ENCODE measurements around the gene SRP19. TPM values are rescaled to one million over a fixed set of nuclear protein-coding genes. Genes with fewer than 3 reads are reported as not detected.

Gene SRP19
- total and polyA plus RNA-seq, 2 of the 8 experiments (the other 6 are each of a cell fraction or from before 2014, with no cell fraction given), result 27.5 to 79.9 TPM

DNA sequence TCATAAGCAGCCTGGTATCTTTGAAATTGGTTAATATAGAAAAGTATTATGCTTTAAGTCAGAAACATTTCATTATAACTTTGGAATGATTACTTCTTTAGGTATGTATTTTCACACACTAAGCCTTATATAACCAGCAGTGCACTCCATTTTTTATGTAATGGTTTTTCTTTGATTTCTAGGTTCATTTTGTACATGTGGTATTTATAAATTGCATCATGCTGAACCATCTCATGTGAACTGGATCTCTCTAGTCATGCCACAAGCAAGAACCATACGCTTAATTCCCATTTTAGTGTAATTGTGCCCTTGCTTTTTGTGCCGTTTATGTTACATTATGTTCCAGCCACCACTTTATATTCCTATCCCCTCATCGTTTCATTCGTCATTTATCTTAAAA, 38.6 kb upstream of the SRP19 start:
- H4K91ac ChIP-seq (replicated peaks; ENCODE audit: insufficient read length, low read length), result no peak overlapping the region
- no peaks in the 10 kb centered on the region for H3K79me2 ChIP-seq (ENCODE audit: control insufficient read depth in 1 of 2, insufficient read depth in 2 of 2, low read length in 2 of 2)
- ChIA-PET CTCF (ENCODE audit: partially characterized antibody) (no interaction called here), POLR2A (ENCODE audit: partially characterized antibody) (no interaction called here)
- 65% methylated on average over 4 of the region's 4 CpGs; no CpG with 5 or more reads in 1 of the 2 experiments for WGBS, 2 experiments (ENCODE audit: extremely low coverage in 1 of 2, insufficient coverage in 1 of 2, insufficient read length in 1 of 2, insufficient replicate concordance in 2 of 2, low coverage in 1 of 2, low lambda C conversion rate in 2 of 2, missing lambda C conversion rate in 1 of 2)
- no peak overlapping the region for H4K5ac ChIP-seq (ENCODE audit: insufficient read length, low read depth, low read length)
- peaks cover 0 to 2% (median 0%) of the 10 kb centered on the region in 4 experiments; a peak in 1 of 7 replicates for H3K4me1 ChIP-seq (replicated peaks in 1 of 4; ENCODE audit: control insufficient read depth in 3 of 4, insufficient read depth in 4 of 4, low read length in 3 of 4)
- H3K4ac ChIP-seq (replicated peaks; ENCODE audit: insufficient read length, low read depth, low read length), result no peak overlapping the region
- H2BK120ac ChIP-seq (replicated peaks; ENCODE audit: low read depth, low read length), result no peak overlapping the region
- no peak overlapping the region for H2AFZ ChIP-seq (ENCODE audit: low read length)
- H2AK5ac ChIP-seq (ENCODE audit: low read depth, low read length), result no peak overlapping the region
- H3K9me3 ChIP-seq (ENCODE audit: insufficient read depth in 2 of 2, low read depth in 1 of 2, low read length in 1 of 2), result no peaks in the 10 kb centered on the region
- no peak overlapping the region for H3K4me3 ChIP-seq (ENCODE audit: extremely low read depth in 1 of 4, insufficient read depth in 2 of 4, low read depth in 3 of 4, low read length in 4 of 4)
- H2BK12ac ChIP-seq (ENCODE audit: low read depth, low read length), result no peak overlapping the region
- no peak overlapping the region for H3K14ac ChIP-seq (ENCODE audit: insufficient read length)
- no peak overlapping the region for H2BK5ac ChIP-seq (ENCODE audit: low read depth, low read length)
- DNase-seq (ENCODE audit: low read depth in 1 of 2, low spot score in 2 of 2) (no peak), FAIRE-seq (no peak)
- H3K27ac ChIP-seq (ENCODE audit: low read depth, low read length), result 0 out of 2 replicates have a peak overlapping the region, but pooled peaks have one; percentile 14
- H3K4me2 ChIP-seq (ENCODE audit: insufficient read depth in 1 of 2, low read depth in 2 of 2, low read length in 2 of 2), result no peak overlapping the region
- no peak overlapping the region for H4K8ac ChIP-seq (ENCODE audit: extremely low read depth, insufficient read depth, low read length)
- no peaks in the 10 kb centered on the region for H3K79me1 ChIP-seq (ENCODE audit: low read depth, low read length)
- H2BK20ac ChIP-seq (ENCODE audit: low read length), result no peak overlapping the region
- peaks cover 1% of the 10 kb centered on the region; the same call in 1 of the 2 replicates for H3K23me2 ChIP-seq (ENCODE audit: low read depth, low read length)
- H3K56ac ChIP-seq (replicated peaks; ENCODE audit: insufficient read length, low read depth, low read length), result no peak overlapping the region
- no peak overlapping the region for H2BK15ac ChIP-seq (ENCODE audit: low read length)
- H4K20me1 ChIP-seq (replicated peaks in 1 of 2; ENCODE audit: control insufficient read depth in 1 of 2, insufficient read depth in 2 of 2, low read length in 2 of 2), result peaks cover 0 to 2% of the 10 kb centered on the region in 2 experiments
- no peaks in the 10 kb centered on the region for H3K27me3 ChIP-seq (replicated peaks in 1 of 4; ENCODE audit: control insufficient read depth in 3 of 4, extremely low read depth in 1 of 4, insufficient read depth in 3 of 4, low read length in 3 of 4)
- H3K9ac ChIP-seq (replicated peaks in 1 of 4; ENCODE audit: extremely low read depth in 1 of 4, low read depth in 3 of 4, low read length in 3 of 4), result no peak overlapping the region
- H3K36me3 ChIP-seq (ENCODE audit: control insufficient read depth in 2 of 4, insufficient read depth in 4 of 4, low read length in 3 of 4), result peaks cover 0 to 31% (median 11%) of the 10 kb centered on the region in 4 experiments; a peak in 6 of 8 replicates
- H3K23ac ChIP-seq (ENCODE audit: insufficient read length), result no peak overlapping the region
- no peak overlapping the region for H3K18ac ChIP-seq (ENCODE audit: extremely low read depth, low read length)
- no peak for TF ChIP-seq YY1 (IDR thresholded peaks at IDR 0.05; ENCODE audit: low read depth, low read length)
- no peak for TF ChIP-seq SP4 (IDR thresholded peaks at IDR 0.05; ENCODE audit: low read length)
- TF ChIP-seq FOSL1 (IDR thresholded peaks at IDR 0.05; ENCODE audit: insufficient read depth, low read depth, low read length), result no peak
- TF ChIP-seq SP1 (IDR thresholded peaks at IDR 0.05; ENCODE audit: low read depth, low read length), result no peak
- no peak for TF ChIP-seq EZH2 (IDR thresholded peaks at IDR 0.05; ENCODE audit: low read depth, low read length, severe bottlenecking)
- TF ChIP-seq RXRA (IDR thresholded peaks at IDR 0.05; ENCODE audit: insufficient read depth, low read depth, low read length), result no peak
- TF ChIP-seq CHD2 (IDR thresholded peaks at IDR 0.05; ENCODE audit: low read length), result no peak
- no peak for TF ChIP-seq BCL11A (IDR thresholded peaks at IDR 0.05; ENCODE audit: low read depth in 2 of 2, low read length in 2 of 2)
- TF ChIP-seq, protein P1, sequence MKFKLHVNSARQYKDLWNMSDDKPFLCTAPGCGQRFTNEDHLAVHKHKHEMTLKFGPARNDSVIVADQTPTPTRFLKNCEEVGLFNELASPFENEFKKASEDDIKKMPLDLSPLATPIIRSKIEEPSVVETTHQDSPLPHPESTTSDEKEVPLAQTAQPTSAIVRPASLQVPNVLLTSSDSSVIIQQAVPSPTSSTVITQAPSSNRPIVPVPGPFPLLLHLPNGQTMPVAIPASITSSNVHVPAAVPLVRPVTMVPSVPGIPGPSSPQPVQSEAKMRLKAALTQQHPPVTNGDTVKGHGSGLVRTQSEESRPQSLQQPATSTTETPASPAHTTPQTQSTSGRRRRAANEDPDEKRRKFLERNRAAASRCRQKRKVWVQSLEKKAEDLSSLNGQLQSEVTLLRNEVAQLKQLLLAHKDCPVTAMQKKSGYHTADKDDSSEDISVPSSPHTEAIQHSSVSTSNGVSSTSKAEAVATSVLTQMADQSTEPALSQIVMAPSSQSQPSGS (IDR thresholded peaks at IDR 0.05; ENCODE audit: low read length), result no peak
- TF ChIP-seq HDAC2 (IDR thresholded peaks at IDR 0.05; ENCODE audit: borderline replicate concordance in 1 of 2, low read depth in 2 of 2, low read length in 2 of 2), result no peak
- no peak for TF ChIP-seq ASH2L (IDR thresholded peaks at IDR 0.05; ENCODE audit: low read length)
- TF ChIP-seq MAFK (IDR thresholded peaks at IDR 0.05; ENCODE audit: low read depth, low read length), result no peak
- TF ChIP-seq RNF2 (IDR thresholded peaks at IDR 0.05; ENCODE audit: borderline replicate concordance, low read depth, low read length, missing control alignments, poor library complexity, severe bottlenecking), result no peak
